GM12874 (cell line): ENCODE measurements around the gene MTHFD2L.

ENCODE experiments used
- TF ChIP-seq, protein P1 (sequence below): IDR thresholded peaks from 2 replicates; pipeline ENCODE4 v1.5.1; 2011; ENCODE audit warnings: low read depth, mild to moderate bottlenecking, control low read depth, low read length, moderate library complexity; ENCODE audit not compliant: insufficient read depth

MTHFD2L gene

DNA sequence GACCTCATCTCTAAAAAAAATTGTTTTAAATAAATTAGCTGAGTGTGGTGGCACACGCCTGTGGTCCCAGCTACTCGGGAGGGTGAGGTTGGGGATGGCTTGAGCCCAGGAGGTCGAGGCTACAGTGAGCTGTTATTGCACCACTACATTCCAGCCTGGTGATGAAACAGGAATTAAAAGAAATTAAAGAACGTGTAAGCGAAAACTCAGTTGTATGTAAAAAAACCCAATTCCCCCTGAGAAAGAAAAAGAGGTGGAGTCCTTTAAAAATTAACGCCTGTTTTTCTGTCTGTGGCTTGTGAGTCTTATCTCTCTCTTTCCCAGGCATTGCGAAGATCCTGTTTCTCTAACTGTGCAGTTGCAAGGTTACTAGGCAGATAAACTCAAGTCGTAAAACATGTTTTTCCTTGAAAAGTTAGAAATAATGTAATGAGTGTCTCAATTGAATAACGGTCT lies 172.4 kb downstream of the MTHFD2L start:
- TF ChIP-seq, protein P1, sequence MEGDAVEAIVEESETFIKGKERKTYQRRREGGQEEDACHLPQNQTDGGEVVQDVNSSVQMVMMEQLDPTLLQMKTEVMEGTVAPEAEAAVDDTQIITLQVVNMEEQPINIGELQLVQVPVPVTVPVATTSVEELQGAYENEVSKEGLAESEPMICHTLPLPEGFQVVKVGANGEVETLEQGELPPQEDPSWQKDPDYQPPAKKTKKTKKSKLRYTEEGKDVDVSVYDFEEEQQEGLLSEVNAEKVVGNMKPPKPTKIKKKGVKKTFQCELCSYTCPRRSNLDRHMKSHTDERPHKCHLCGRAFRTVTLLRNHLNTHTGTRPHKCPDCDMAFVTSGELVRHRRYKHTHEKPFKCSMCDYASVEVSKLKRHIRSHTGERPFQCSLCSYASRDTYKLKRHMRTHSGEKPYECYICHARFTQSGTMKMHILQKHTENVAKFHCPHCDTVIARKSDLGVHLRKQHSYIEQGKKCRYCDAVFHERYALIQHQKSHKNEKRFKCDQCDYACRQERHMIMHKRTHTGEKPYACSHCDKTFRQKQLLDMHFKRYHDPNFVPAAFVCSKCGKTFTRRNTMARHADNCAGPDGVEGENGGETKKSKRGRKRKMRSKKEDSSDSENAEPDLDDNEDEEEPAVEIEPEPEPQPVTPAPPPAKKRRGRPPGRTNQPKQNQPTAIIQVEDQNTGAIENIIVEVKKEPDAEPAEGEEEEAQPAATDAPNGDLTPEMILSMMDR = no peak

DNA sequence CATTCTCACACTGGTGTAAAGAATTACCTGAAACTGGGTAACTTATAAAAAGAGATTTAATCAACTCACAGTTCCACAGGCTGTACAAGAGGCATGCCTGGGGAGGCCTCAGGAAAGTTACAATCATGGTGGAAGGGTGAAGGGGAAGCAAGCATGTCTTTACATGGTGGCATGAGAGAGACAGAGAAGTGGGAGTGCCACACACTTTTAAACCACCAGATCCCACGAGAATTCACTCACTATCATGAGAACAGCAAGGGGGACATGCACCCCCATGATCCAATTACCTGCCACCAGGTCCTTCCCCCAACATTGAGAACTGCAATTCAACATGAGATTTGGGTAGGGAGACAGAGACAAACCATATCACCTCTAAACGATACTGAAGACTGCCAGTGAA lies 173.3 kb downstream of the MTHFD2L start:
- TF ChIP-seq, protein P1 = no peak

DNA sequence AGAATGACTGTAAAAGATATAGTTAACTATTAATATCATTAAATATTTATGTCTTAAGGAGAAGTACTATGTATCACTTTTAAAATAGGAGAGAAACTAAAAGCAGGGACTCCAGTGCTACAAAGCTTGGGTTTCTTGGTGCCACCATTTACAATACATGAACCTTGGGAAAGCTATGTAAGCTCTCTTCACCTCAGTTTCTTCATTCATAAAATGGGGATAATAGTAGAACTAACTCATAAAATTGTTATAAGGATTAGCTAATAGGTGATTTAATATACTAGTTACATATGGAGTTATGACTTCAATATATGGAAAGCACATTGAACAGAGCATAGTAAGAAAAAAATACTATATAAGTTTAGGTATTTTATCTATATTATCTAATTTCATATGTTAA lies 174.0 kb downstream of the MTHFD2L start:
- TF ChIP-seq, protein P1 = no peak

DNA sequence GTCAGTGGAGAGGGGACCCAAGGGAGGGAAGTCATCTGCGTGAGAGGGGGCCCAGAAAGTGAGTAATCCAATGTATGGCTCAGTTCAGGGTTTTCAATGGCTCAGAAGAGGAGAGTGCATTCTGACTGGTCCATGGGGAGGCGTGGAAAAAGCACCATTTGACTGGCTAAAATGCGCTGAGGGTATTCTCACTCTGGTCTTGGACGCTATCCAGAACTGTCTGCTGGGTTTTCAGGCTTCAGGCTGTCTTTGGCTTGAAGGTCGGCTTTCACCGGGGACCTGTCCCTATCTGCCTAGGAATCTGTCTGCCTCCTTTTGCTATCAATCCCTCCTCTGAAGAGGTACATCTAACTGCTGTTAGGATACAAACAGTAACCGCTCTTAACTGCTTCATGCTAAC lies 176.7 kb downstream of the MTHFD2L start:
- TF ChIP-seq, protein P1 = no peak

DNA sequence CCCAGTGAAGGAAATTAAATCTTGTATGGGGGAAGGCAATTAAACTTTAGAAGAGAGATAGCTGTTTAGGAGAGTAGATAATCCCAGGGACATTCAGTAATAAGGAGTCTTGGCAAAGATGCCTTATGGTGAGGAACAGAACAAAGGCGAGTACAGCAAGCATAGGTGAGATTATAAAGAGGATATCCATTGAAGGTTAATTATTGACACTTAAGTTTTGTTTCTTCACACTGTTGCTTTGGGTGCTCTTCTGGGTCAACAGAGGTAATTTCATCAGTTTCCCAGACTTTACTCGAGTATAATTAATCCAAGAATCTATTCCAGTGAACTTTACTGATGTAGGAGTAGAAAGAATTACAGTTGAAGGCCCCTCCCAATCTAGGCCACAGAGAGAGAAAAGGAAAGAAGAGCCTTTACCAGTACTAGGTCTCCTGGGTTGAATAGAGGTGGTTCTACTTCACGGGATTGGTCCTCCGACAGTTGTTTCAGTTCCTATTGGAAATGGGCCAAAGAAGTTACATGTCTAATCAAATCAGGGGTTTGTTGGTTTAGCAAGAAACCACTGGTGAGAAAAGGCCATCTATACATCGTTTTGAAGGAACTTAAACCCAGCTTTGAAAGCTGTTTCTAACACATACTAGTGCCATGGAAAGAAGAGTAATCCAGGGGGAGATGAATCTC lies 177.6 kb downstream of the MTHFD2L start:
- TF ChIP-seq, protein P1 = no peak

DNA sequence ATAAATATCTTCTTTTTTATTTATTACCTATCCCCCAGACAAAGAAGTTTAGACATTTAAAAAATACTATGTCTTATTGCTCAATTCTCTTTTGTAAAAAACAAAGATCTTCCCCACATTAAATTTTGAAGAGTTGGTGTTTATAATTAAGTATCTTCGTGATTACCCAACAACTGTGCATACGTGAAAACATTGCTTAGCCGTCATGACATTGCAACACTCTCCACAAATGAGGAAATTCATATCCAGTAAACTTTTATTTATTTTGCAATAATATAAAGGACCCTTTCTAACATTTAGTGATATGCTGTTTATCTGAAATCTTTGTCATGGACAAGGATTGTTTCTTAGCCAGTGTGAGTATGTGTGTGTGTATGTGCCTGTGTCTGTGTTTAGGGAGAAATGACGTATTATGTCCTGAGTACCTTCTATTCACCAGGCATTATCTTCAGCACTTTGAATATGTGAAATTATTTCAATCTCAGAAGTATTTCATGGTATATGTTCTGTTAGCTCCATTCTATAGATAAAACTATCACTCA lies 180.9 kb downstream of the MTHFD2L start:
- TF ChIP-seq, protein P1 = no peak

DNA sequence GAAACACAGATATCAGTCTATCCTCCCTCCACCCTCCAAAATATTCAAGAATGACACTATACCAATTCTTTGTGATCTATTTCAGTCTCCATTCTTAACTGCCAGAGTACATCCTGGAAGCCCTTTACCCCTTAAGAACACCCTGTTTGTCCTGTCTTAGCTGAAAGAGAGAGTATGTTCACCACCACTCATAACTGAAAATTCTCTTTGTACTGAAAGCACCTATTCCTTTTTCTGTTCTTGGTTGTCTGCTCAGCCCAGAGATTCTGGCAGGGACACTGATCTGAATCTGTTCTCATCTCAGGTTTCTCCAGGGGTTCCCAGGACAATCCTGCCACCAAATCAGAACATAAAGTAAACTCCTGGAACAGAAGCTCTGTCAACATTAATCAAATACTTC lies 181.6 kb downstream of the MTHFD2L start:
- TF ChIP-seq, protein P1 = no peak
